ENCODE results near the gene GHRL.

Gene GHRL

DNA sequence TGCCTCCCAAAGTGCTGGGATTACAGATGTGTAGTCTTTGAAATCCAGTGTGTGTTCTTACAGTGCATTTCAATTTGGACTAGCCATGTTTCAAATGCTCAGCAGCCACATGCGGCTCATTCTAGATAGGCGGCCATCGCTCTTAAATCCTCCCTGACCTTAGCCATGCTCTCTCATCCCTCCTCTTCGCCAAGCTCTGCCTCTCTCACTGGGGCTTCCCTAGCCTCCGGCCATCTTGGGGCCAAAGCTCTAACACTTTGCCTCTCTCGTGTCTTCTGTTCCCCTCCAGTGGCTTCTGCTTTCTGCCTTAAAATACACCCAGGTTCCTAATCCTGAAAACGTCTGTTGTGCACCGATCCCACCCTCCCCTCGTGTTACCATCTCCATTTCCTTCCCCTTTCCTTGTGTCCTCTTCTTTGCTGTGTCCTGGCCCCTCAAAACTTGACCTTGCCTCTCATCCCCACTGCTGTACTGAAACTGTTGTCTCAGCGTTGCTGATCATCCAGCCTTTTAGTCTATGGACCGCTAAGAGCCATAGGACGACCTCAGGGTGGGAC lies 1.4 kb upstream of the GHRL start:
- Histone ChIP-seq H3K4me3 (ENCODE audit: low read length) (no peak overlapping the region), H3K9ac (ENCODE audit: low read length) (no peak overlapping the region), H3K9me3 (ENCODE audit: control insufficient read depth, low read length) (no peaks in the 10 kb centered on the region), H3K36me3 (ENCODE audit: control insufficient read depth, insufficient read depth, low read length, severe bottlenecking) (peaks cover 23% of the 10 kb centered on the region), H3K4me1 (ENCODE audit: control insufficient read depth, insufficient read depth, low read length) (no peaks in the 10 kb centered on the region), H3K27me3 (replicated peaks; ENCODE audit: control insufficient read depth, insufficient read depth, low read length) (no peaks in the 10 kb centered on the region)
- no peak for DNase-seq (ENCODE audit: low read depth)

DNA sequence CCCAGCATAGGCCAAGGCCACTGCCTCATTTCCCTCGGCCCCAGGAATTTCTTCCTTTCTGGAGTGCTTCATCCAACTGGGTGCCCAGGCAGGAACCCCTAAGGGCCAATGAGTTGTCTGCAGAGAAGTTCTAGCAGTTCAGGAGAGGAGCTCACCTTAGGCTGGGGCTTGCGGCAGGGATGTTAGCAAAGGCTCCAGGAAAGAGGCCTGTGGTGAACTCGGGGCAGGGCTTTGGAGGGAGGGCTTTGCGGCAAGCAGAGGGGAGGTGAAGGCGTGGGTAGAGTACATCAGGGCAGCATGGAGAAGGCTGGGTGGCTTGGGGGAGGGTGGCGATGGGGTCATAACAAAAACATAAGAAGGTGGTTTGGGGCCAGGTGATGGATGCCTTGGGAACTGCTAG lies 1.1 kb downstream of the GHRL start:
- H3K9me3 ChIP-seq (ENCODE audit: control insufficient read depth, low read length): no peaks in the 10 kb centered on the region
- DNase-seq (ENCODE audit: low read depth): no peak
- H3K4me1 ChIP-seq (ENCODE audit: control insufficient read depth, insufficient read depth, low read length): peaks cover 7% of the 10 kb centered on the region
- no peaks in the 10 kb centered on the region for H3K27me3 ChIP-seq (replicated peaks; ENCODE audit: control insufficient read depth, insufficient read depth, low read length)
- no peak overlapping the region for H3K9ac ChIP-seq (ENCODE audit: low read length)
- H3K36me3 ChIP-seq (ENCODE audit: control insufficient read depth, insufficient read depth, low read length, severe bottlenecking): peaks cover 36% of the 10 kb centered on the region
- H3K4me3 ChIP-seq (ENCODE audit: low read length): no peak overlapping the region

DNA sequence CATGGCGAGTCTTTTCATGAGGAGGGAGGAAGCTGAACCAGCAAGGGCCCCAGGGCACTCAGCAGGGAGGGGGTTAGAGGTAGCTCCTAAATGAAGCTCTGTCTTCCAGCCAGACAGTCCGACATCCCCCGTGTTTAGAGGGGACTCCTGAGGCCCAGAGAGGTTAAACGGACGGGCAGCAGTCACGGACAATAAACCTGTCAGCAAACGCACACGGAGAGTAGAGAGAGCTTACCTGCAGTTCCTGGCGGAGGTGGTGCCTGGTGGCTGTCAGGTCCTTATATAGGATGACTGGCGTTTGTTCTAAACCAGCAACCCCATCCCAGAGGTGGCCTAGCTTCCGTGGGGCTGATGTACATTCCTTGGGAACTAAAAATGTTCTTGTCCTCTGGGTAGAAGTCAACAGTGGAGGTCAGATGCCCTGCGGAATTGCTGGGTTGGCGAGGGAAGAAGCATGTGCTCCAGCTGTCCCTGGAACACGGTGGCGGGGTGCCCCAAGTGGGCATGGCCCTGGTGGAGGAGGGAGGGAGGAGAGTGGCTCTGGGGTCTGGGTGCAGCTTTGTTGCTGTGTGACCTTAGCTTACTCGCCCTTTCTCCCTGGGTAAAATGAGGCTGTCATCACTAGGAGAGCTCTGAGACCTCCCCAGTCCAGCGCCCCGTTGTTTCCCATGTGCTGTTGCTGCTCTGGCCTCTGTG lies 2.1 kb downstream of the GHRL start:
- no peaks in the 10 kb centered on the region for H3K27me3 ChIP-seq (replicated peaks; ENCODE audit: control insufficient read depth, insufficient read depth, low read length)
- peaks cover 42% of the 10 kb centered on the region for H3K36me3 ChIP-seq (ENCODE audit: control insufficient read depth, insufficient read depth, low read length, severe bottlenecking)
- H3K4me3 ChIP-seq (ENCODE audit: low read length): no peak overlapping the region
- H3K9me3 ChIP-seq (ENCODE audit: control insufficient read depth, low read length): no peaks in the 10 kb centered on the region
- no peak for DNase-seq (ENCODE audit: low read depth)
- no peak overlapping the region for H3K9ac ChIP-seq (ENCODE audit: low read length)
- H3K4me1 ChIP-seq (ENCODE audit: control insufficient read depth, insufficient read depth, low read length): peaks cover 7% of the 10 kb centered on the region

DNA sequence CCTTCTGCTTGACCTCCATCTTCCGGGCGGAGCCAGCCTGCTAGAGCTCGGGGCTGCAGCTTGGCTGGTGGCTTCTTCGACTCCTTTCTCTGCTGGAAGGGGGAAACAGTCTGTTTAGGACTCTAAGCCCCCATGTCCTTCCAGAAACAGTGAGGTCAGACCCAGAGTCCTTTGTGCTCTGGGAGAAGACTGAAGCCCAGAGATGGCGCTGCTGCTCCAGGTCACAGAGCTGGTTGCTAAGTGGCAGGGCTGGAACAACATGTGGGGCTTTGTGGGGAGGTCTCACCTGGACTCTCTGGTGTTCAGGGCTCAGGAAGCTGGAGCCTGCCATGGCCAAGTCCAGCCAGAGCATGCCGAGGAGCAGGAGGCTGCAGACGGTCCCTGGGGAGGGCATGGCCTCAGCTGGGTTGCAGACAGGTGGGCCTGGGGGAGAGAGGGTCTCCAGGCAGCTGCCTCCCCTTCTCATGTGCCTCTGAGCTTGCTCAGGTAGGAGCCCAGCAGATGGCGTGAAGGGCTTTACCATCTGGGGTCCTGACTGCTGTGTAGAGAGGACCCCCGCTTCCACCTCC lies 2.9 kb downstream of the GHRL start:
- H3K9ac ChIP-seq (ENCODE audit: low read length): no peak overlapping the region
- DNase-seq (ENCODE audit: low read depth): no peak
- peaks cover 7% of the 10 kb centered on the region for H3K4me1 ChIP-seq (ENCODE audit: control insufficient read depth, insufficient read depth, low read length)
- H3K9me3 ChIP-seq (ENCODE audit: control insufficient read depth, low read length): no peaks in the 10 kb centered on the region
- H3K36me3 ChIP-seq (ENCODE audit: control insufficient read depth, insufficient read depth, low read length, severe bottlenecking): peaks cover 46% of the 10 kb centered on the region
- no peak overlapping the region for H3K4me3 ChIP-seq (ENCODE audit: low read length)
- no peaks in the 10 kb centered on the region for H3K27me3 ChIP-seq (replicated peaks; ENCODE audit: control insufficient read depth, insufficient read depth, low read length)

DNA sequence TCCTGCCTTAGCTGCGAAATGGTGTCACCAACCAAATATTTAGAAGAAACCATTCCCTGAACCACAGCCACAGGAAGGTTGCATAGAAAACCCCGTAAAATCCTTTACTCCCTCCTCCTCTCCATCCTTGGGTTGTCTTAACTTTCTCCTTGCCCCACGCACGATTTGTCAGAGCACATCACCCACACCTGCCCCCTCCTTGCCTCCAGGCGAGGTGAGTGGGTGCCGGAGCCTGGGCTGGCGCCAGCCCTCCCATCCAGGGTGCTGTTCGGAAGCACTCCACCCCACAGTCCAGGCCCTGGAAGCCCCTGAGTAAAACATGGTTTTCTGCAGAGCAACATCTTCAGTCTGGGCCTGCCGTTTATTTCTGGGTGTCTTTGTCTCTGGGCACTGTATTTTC lies 3.7 kb downstream of the GHRL start:
- H3K9ac ChIP-seq (ENCODE audit: low read length): no peak overlapping the region
- H3K9me3 ChIP-seq (ENCODE audit: control insufficient read depth, low read length): no peaks in the 10 kb centered on the region
- H3K4me1 ChIP-seq (ENCODE audit: control insufficient read depth, insufficient read depth, low read length): peaks cover 7% of the 10 kb centered on the region
- no peak overlapping the region for H3K4me3 ChIP-seq (ENCODE audit: low read length)
- no peak for DNase-seq (ENCODE audit: low read depth)
- H3K27me3 ChIP-seq (replicated peaks; ENCODE audit: control insufficient read depth, insufficient read depth, low read length): no peaks in the 10 kb centered on the region
- peaks cover 48% of the 10 kb centered on the region for H3K36me3 ChIP-seq (ENCODE audit: control insufficient read depth, insufficient read depth, low read length, severe bottlenecking)

DNA sequence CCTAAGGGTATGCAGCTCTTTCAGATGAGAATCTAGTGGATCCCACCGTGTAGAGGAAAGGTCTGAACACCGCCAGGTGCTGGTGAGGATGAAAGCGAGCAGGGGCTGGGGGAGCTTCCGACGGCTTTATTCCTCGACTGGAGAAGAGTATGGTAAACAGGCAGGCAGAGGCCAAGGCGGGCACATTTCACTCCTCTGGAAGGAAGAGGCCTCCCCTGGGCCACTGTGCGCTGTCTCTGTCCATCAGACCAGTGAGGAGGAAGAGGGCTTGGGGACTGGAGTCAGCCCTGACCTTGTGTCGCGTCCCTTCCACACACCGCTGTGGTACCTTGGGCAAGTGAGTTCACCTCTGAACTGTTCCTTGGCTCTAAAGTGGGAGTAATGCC lies 4.2 kb downstream of the GHRL start:
- no peak for DNase-seq (ENCODE audit: low read depth)
- H3K27me3 ChIP-seq (replicated peaks; ENCODE audit: control insufficient read depth, insufficient read depth, low read length): no peaks in the 10 kb centered on the region
- no peaks in the 10 kb centered on the region for H3K9me3 ChIP-seq (ENCODE audit: control insufficient read depth, low read length)
- H3K9ac ChIP-seq (ENCODE audit: low read length): no peak overlapping the region
- peaks cover 7% of the 10 kb centered on the region for H3K4me1 ChIP-seq (ENCODE audit: control insufficient read depth, insufficient read depth, low read length)
- H3K4me3 ChIP-seq (ENCODE audit: low read length): no peak overlapping the region
- H3K36me3 ChIP-seq (ENCODE audit: control insufficient read depth, insufficient read depth, low read length, severe bottlenecking): peaks cover 53% of the 10 kb centered on the region

DNA sequence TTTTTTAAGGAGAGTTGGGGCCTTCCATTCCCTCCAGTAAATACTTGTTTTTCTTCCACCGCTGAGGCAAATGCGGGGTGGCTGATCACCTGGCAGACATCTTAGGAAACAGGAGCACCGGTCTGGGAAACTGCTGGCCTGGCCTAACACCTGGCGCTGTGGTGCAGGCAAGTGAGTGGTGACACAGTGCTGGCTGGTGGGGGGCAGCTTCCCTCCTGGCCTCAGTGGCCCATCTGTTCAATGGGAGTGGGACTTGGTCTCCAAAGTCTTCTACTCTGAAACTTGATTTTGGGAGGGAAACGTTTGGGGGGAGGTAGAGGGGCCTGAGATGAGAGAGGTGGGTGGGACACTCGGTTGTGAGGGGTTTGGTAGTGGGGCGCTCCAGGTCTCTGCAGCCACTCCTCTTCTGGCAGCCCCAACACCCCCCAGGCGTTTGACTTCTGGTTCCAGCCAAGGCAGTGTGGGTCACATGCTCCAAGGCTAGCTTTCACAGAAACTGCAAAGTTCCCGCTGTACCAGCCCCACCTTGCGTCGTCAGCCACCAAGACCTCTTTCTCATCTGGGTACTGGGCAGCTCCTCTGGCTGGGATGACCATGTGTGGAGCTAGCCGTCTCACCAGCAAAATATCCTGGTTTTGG lies 4.7 kb downstream of the GHRL start:
- no peaks in the 10 kb centered on the region for H3K27me3 ChIP-seq (replicated peaks; ENCODE audit: control insufficient read depth, insufficient read depth, low read length)
- H3K4me1 ChIP-seq (ENCODE audit: control insufficient read depth, insufficient read depth, low read length): peaks cover 7% of the 10 kb centered on the region
- DNase-seq (ENCODE audit: low read depth): no peak
- no peak overlapping the region for H3K4me3 ChIP-seq (ENCODE audit: low read length)
- H3K9ac ChIP-seq (ENCODE audit: low read length): no peak overlapping the region
- no peaks in the 10 kb centered on the region for H3K9me3 ChIP-seq (ENCODE audit: control insufficient read depth, low read length)
- peaks cover 56% of the 10 kb centered on the region for H3K36me3 ChIP-seq (ENCODE audit: control insufficient read depth, insufficient read depth, low read length, severe bottlenecking)

DNA sequence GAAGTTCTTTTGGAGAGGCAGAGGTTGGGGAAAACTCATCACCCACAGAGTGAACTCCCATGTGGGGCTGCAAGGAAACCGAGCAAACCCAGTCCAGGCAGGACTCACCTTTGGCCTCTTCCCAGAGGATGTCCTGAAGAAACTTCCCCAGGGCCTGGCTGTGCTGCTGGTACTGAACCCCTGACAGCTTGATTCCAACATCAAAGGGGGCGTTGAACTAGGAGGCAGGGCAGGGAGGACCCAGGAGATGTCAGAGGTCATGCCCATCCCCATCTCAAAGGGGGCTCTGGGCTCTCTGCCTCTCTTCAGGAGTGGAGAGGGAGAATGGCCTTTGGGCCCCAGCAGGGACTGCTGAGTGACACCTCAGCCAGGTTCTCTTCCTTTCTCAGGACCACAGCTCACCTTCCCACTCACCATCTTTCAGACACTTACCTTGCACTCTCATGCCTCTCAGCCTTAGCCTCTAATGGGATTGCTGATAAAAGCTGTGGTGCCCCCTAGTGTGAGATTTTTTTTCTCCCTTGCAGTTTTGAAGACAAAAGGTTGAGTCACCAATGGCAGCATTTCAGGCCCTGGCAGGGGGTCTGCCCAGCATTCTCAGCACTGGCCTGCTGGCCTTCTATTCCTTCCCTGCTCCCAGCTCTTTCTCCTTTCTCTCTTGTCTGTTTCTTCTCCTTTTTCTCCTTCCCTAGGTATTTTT lies 6.0 kb downstream of the GHRL start:
- Histone ChIP-seq H3K36me3 (ENCODE audit: control insufficient read depth, insufficient read depth, low read length, severe bottlenecking) (peaks cover 46% of the 10 kb centered on the region), H3K4me3 (ENCODE audit: low read length) (no peak overlapping the region), H3K9me3 (ENCODE audit: control insufficient read depth, low read length) (no peaks in the 10 kb centered on the region), H3K27me3 (replicated peaks; ENCODE audit: control insufficient read depth, insufficient read depth, low read length) (no peaks in the 10 kb centered on the region), H3K4me1 (ENCODE audit: control insufficient read depth, insufficient read depth, low read length) (peaks cover 15% of the 10 kb centered on the region), H3K9ac (ENCODE audit: low read length) (no peak overlapping the region)
- DNase-seq (ENCODE audit: low read depth): peak; percentile 90

DNA sequence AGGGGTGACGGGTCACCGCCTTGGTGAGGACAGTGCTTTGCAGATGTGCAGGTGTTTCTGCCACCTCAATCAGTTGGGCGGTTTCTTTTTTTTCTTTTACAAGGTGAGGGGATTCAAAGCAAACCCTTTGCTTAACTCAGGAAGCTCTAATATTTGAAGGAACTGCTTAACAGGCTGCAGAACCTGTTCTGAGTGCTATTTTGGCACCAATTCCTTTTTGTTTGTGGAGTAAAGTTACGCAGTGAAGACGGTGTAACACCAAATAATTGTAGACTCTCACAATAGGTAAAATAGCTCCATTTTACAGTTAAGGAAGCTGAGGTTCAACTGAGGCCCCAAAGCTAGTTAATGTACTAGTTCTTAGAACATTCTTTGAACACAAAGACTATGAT lies 6.6 kb downstream of the GHRL start:
- no peak for DNase-seq (ENCODE audit: low read depth)
- Histone ChIP-seq H3K4me3 (ENCODE audit: low read length) (no peak overlapping the region), H3K9me3 (ENCODE audit: control insufficient read depth, low read length) (no peaks in the 10 kb centered on the region), H3K27me3 (replicated peaks; ENCODE audit: control insufficient read depth, insufficient read depth, low read length) (no peaks in the 10 kb centered on the region), H3K9ac (ENCODE audit: low read length) (no peak overlapping the region), H3K4me1 (ENCODE audit: control insufficient read depth, insufficient read depth, low read length) (peaks cover 17% of the 10 kb centered on the region), H3K36me3 (ENCODE audit: control insufficient read depth, insufficient read depth, low read length, severe bottlenecking) (peaks cover 46% of the 10 kb centered on the region)

DNA sequence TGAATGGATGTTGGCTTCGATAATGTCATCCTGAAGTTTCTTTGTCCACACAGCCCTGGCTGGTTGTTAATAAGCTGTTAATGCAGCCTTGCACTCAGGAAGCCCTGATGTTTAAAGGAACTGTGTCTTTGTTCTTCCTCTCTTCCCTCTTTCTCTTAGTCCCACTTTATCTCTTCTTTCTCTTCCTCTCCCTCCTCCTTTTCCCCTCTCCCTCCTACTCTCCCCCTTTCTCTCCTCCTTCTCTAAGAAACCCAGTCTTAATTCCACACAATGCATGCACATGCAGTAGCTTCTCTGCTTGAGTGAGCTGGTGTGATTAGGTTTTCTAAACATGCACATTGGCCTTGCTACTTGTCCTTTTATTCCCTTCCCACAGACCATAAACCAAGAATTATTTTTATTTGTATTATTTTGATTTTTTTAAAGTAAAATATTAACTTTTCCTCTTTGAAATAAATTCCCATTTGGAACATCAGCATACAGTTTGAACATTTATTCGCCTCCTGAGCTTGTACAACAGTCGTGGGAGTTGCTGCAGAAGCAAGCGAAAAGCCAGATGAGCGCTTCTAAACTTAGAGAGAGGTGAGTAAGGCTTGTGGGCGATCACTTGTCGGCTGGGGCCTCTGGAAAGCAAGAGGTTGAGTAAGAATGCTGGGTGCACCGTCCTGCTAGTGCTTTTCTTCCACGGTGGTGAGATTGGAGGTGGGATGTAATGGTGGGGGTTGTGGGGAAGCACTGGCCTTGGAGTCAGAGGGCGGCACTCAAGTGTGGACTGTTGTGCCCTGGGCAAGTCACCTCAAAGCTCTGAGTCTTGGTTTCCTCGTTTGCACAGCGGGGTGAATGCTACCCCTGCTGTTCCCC lies 7.2 kb downstream of the GHRL start:
- Histone ChIP-seq H3K9ac (ENCODE audit: low read length) (no peak overlapping the region), H3K4me3 (ENCODE audit: low read length) (no peak overlapping the region), H3K4me1 (ENCODE audit: control insufficient read depth, insufficient read depth, low read length) (peaks cover 17% of the 10 kb centered on the region), H3K27me3 (replicated peaks; ENCODE audit: control insufficient read depth, insufficient read depth, low read length) (no peaks in the 10 kb centered on the region), H3K36me3 (ENCODE audit: control insufficient read depth, insufficient read depth, low read length, severe bottlenecking) (peaks cover 52% of the 10 kb centered on the region), H3K9me3 (ENCODE audit: control insufficient read depth, low read length) (no peaks in the 10 kb centered on the region)
- no peak for DNase-seq (ENCODE audit: low read depth)

Data from adipocyte (in vitro differentiated cells).